HepG2 (cell line): Measurements from ENCODE around the gene KMT2A. TPM values are rescaled to one million over a fixed set of nuclear protein-coding genes. Genes with fewer than 3 reads are reported as not detected.

ENCODE experiments used
- ATAC-seq: fragments of 200-7000 bp; cut with Tn5 transposase; 3 replicates; pipeline ENCODE4 v1.9.1; 2020; ENCODE audit warnings: mild to moderate bottlenecking, moderate library complexity
- BruUV-seq: library from RNA; stranded (reverse); fragments of 400-500 nt; replicated peaks from 2 replicates; lab custom pipeline; 2021; lab: Mats Ljungman, UMichigan
- CTCF ChIA-PET: fragments of 300-600 bp; formaldehyde crosslinking; extraction: SDS; loops from one replicate; lab custom pipeline; 2021; ENCODE audit warnings: low total read pairs, inconsistent platforms, low intra/inter-chr PET ratio; lab: Yijun Ruan, JAX
- POLR2A ChIA-PET: fragments of 350-600 bp; sonication (Branson Sonifier 250); formaldehyde crosslinking; loops from one replicate; lab custom pipeline; 2020; ENCODE audit warnings: antibody characterized with exemption, inconsistent platforms; lab: Yijun Ruan, JAX
- DNase-seq: peaks from one replicate; pipeline ENCODE4 v3.0.0-alpha.2; 2015; ENCODE audit warnings: low spot score
- FAIRE-seq: peaks from 3 replicates; lab custom pipeline; 2011; peaks lifted over from hg19 to GRCh38; lab: Jason Lieb, UNC
- H2AFZ ChIP-seq: one replicate; pipeline ENCODE4 v1.6.1; 2011; ENCODE audit warnings: low read length, inconsistent platforms
- H3K27ac ChIP-seq: fragments of 300-600 bp; 3 replicates; pipeline ENCODE4 v1.8.0; 2011; ENCODE audit warnings: mixed run types, mild to moderate bottlenecking, mixed read lengths, low read length, inconsistent platforms; ENCODE audit not compliant: insufficient read depth; ENCODE audit errors: extremely low read length
- H3K27me3 ChIP-seq, 2 experiments: fragments of 200-600 bp in 1 of 2; 2 replicates in 1 of 2; 3 replicates in 1 of 2; pipeline versions ENCODE4 v1.6.0 to v1.8.0; 2011; ENCODE audit warnings: low read length in 2 of 2, mild to moderate bottlenecking in 2 of 2, moderate library complexity in 2 of 2, inconsistent platforms in 1 of 2; ENCODE audit not compliant: insufficient read depth in 2 of 2, control insufficient read depth in 1 of 2
- H3K36me3 ChIP-seq, 2 experiments: fragments of 200-600 bp in 1 of 2; replicated peaks in 1 of 2; 2 replicates in 1 of 2; 3 replicates in 1 of 2; pipeline versions ENCODE4 v1.5.1 to v1.8.0; 2011; ENCODE audit warnings: low read length in 2 of 2, inconsistent platforms in 1 of 2; ENCODE audit not compliant: insufficient read depth in 2 of 2, control insufficient read depth in 1 of 2
- H3K4me1 ChIP-seq: 2 replicates; pipeline ENCODE4 v1.5.1; 2012; ENCODE audit warnings: low read length, inconsistent platforms; ENCODE audit not compliant: insufficient read depth
- H3K4me2 ChIP-seq: 2 replicates; pipeline ENCODE4 v1.6.0; 2011; ENCODE audit warnings: low read depth, low read length, inconsistent platforms
- H3K4me3 ChIP-seq, 3 experiments: fragments of 200-600 bp in 1 of 3; sonication (generic), shearing (Covaris generic) in 1 of 3; replicated peaks in 1 of 3; 2 replicates each; pipeline ENCODE4 v1.5.1; 2011 to 2016; ENCODE audit warnings: low read length in 3 of 3, inconsistent platforms in 2 of 3, low read depth in 2 of 3, mild to moderate bottlenecking in 2 of 3, control low read depth in 1 of 3, mixed read lengths in 1 of 3; ENCODE audit not compliant: insufficient read depth in 1 of 3
- H3K79me2 ChIP-seq: one replicate; pipeline ENCODE4 v1.6.1; 2011; ENCODE audit warnings: low read length, inconsistent platforms; ENCODE audit not compliant: insufficient read depth
- H3K9ac ChIP-seq: 2 replicates; pipeline ENCODE4 v1.6.0; 2011; ENCODE audit warnings: mild to moderate bottlenecking, low read depth, low read length, inconsistent platforms; ENCODE audit not compliant: insufficient read depth
- H3K9me3 ChIP-seq: 2 replicates; pipeline ENCODE4 v1.5.1; 2012; ENCODE audit warnings: mild to moderate bottlenecking, low read length
- H4K20me1 ChIP-seq: 2 replicates; pipeline ENCODE4 v1.6.0; 2011; ENCODE audit warnings: inconsistent platforms, mild to moderate bottlenecking, low read length, moderate library complexity; ENCODE audit not compliant: insufficient read depth
- CENPX ChIP-seq: sonication (generic); formaldehyde crosslinking; IDR thresholded peaks from 2 replicates; pipeline ENCODE4 v1.9.0; 2021; ENCODE audit warnings: mild to moderate bottlenecking, missing genetic modification reagents, moderate library complexity
- HOXD1 ChIP-seq: sonication (generic); formaldehyde crosslinking; IDR thresholded peaks from 2 replicates; pipeline ENCODE4 v1.5.0; 2020; ENCODE audit warnings: missing genetic modification reagents
- KMT2B ChIP-seq: IDR thresholded peaks from 2 replicates; pipeline ENCODE4 v1.6.1; 2016; ENCODE audit warnings: missing genetic modification reagents, missing compliant biosample characterization
- MXD4 ChIP-seq: IDR thresholded peaks from 2 replicates; pipeline ENCODE4 v1.6.1; 2016; ENCODE audit warnings: mild to moderate bottlenecking, missing biosample characterization, missing genetic modification reagents
- NFKBIZ ChIP-seq: IDR thresholded peaks from 2 replicates; pipeline ENCODE4 v1.6.1; 2018; ENCODE audit warnings: missing genetic modification reagents, missing compliant biosample characterization
- SIX4 ChIP-seq: sonication (generic); formaldehyde crosslinking; IDR thresholded peaks from 2 replicates; pipeline ENCODE4 v1.4.0; 2020; ENCODE audit warnings: missing genetic modification reagents
- SMAD3 ChIP-seq: sonication (generic); formaldehyde crosslinking; IDR thresholded peaks from 2 replicates; pipeline ENCODE4 v1.4.0; 2020; ENCODE audit warnings: missing genetic modification reagents
- TAF15 ChIP-seq: fragments of 200-400 bp; formaldehyde crosslinking; IDR thresholded peaks from one replicate; pipeline ENCODE4 v1.6.1; 2018; ENCODE audit warnings: mild to moderate bottlenecking, low read depth, low read length; ENCODE audit not compliant: poor library complexity, severe bottlenecking
- ZBTB39 ChIP-seq: sonication (generic); formaldehyde crosslinking; IDR thresholded peaks from 2 replicates; pipeline ENCODE4 v1.5.0; 2020; ENCODE audit warnings: missing genetic modification reagents
- ZFP90 ChIP-seq: sonication (generic); formaldehyde crosslinking; IDR thresholded peaks from 2 replicates; pipeline ENCODE4 v1.8.0; 2022; ENCODE audit warnings: missing genetic modification reagents, mild to moderate bottlenecking, inconsistent platforms, borderline replicate concordance
- ZNF124 ChIP-seq: sonication (generic); formaldehyde crosslinking; IDR thresholded peaks from 2 replicates; pipeline ENCODE4 v1.4.0; 2020; ENCODE audit warnings: missing genetic modification reagents
- ZNF563 ChIP-seq: sonication (generic); formaldehyde crosslinking; IDR thresholded peaks from 2 replicates; pipeline ENCODE4 v1.8.0; 2022; ENCODE audit warnings: mild to moderate bottlenecking, moderate library complexity, missing genetic modification reagents
- ZNF816 ChIP-seq: sonication (generic); formaldehyde crosslinking; IDR thresholded peaks from 2 replicates; pipeline ENCODE4 v1.8.0; 2022; ENCODE audit warnings: missing genetic modification reagents, mild to moderate bottlenecking, borderline replicate concordance
- ZNF850 ChIP-seq: sonication (generic); formaldehyde crosslinking; conservative IDR thresholded peaks from 2 replicates; pipeline ENCODE4 v1.9.0; 2021; ENCODE audit warnings: mild to moderate bottlenecking, missing genetic modification reagents
- ZSCAN12 ChIP-seq: sonication (generic); formaldehyde crosslinking; IDR thresholded peaks from 2 replicates; pipeline ENCODE4 v1.9.0; 2021; ENCODE audit warnings: mild to moderate bottlenecking, missing genetic modification reagents
- WGBS: methylation state at CpG from one replicate; pipeline ENCODE4 v1.1.6; 2017; ENCODE audit warnings: low lambda C conversion rate; 5-methylcytosine and 5-hydroxymethylcytosine counted together
- in situ Hi-C: cut with HindIII; loops from 2 replicates; pipeline ENCODE4 v1.10.0; 2017; ENCODE audit warnings: low pct_unique_long_range_greater_than_20kb; ENCODE audit not compliant: extremely low pct_ligation_motif_present
- intact Hi-C: fragments of 100-400 bp; cut with micrococcal nuclease; formaldehyde crosslinking; loops from one replicate; pipeline ENCODE4 v1.10.0; 2022; ENCODE audit not compliant: unreplicated experiment
- polyA plus RNA-seq, 8 experiments: library from polyadenylated mRNA; depleted of rRNA in 3 of 8; stranded (reverse) in 7 of 8; unstranded in 1 of 8; fragments of >200 nt; fragmentation: Illumina TruSeq in 4 of 8; extraction: Trizol in 4 of 8; gene quantifications; 2 replicates each; pipeline versions ENCODE4 v1.2.1 to v1.2.3, GENCODE V29; 2011 to 2016; ENCODE audit warnings: low read depth in 4 of 8, missing spikeins in 1 of 8, mixed read lengths in 1 of 8; ENCODE audit not compliant: insufficient read depth in 1 of 8
- total RNA-seq, 5 experiments: library from RNA; depleted of rRNA; stranded (reverse); fragments of >200 nt; fragmentation: Illumina TruSeq; extraction: Trizol; gene quantifications; 2 replicates each; pipeline ENCODE4 v1.2.3, GENCODE V29; 2016; ENCODE audit warnings: low read depth in 1 of 5
- TF ChIP-seq, protein P1 (sequence below): IDR thresholded peaks from 2 replicates; pipeline ENCODE4 v1.6.1; 2016; ENCODE audit warnings: missing biosample characterization, missing genetic modification reagents, low read depth
- TF ChIP-seq, protein P2 (sequence below): sonication (generic); formaldehyde crosslinking; IDR thresholded peaks from 2 replicates; pipeline ENCODE4 v1.4.0; 2020; ENCODE audit warnings: missing genetic modification reagents; ENCODE audit errors: not compliant biosample characterization
- TF ChIP-seq, protein P3 (sequence below): sonication (generic); formaldehyde crosslinking; IDR thresholded peaks from 2 replicates; pipeline ENCODE4 v1.4.0; 2020; ENCODE audit warnings: missing genetic modification reagents

KMT2A gene
- total and polyA plus RNA-seq, 2 of the 13 experiments (the other 11 are each of a cell fraction or from before 2014, with no cell fraction given) = 12.4 to 20.0 TPM

GRCh38 chr11:118401151-118401879 lies 35.0 kb upstream of the KMT2A start, which contains the start of gene ATP5MG:
TSS of gene ATP5MG (plus strand) at chr11:118401606. CDS start at chr11:118401666, 60 bp downstream.
- DNase-seq = peak; percentile 82
- ChIA-PET POLR2A (interaction anchor here (1.2 to 1.9 kb wide), 3 partner anchors 34 to 220 kb away, joined by 3 to 20 read pairs (median 4); partner anchors contain the start of gene KMT2A), CTCF (no interaction called here)
- H3K9ac ChIP-seq = peak within 1 kb of the TSS; percentile 91
- 0% methylated on average over 37 of the region's 51 CpGs for WGBS
- ATAC-seq = peak; percentile 83
- peaks cover 0 to 16% of the 10 kb centered on the region in 2 experiments; a peak in 3 of 5 replicates for H3K36me3 ChIP-seq
- H3K4me3 ChIP-seq = peak within 1 kb of the TSS; percentile 91 to 97 (median 95)
- no peaks in the 10 kb centered on the region for H3K9me3 ChIP-seq
- H3K4me2 ChIP-seq = peak within 1 kb of the TSS; percentile 85
- H2AFZ ChIP-seq = peak within 1 kb of the TSS; percentile 96
- peaks cover 45% of the 10 kb centered on the region for H3K79me2 ChIP-seq
- no TSS peak for BruUV-seq
- peak within 1 kb of the TSS; percentile 90 for H3K27ac ChIP-seq
- peak; percentile 87 for FAIRE-seq
- no peaks in the 10 kb centered on the region; a peak in 1 of 5 replicates for H3K27me3 ChIP-seq
- in situ Hi-C loops = no loop called here
- H4K20me1 ChIP-seq = peaks cover 16% of the 10 kb centered on the region
- intact Hi-C loops = loop anchor here (2.0 kb wide), 2 partner anchors 33 to 87 kb away; no protein-coding TSS in a partner anchor
- peaks cover 40% of the 10 kb centered on the region for H3K4me1 ChIP-seq
- TF ChIP-seq ZNF124 (no peak; the same call in 1 of the 2 replicates), ZBTB39 (CRISPR knock-in tag) (no peak), ZNF816 (CRISPR knock-in tag) (peak; percentile 75; the same call in 1 of the 2 replicates), KMT2B (CRISPR knock-in tag) (peak; percentile 87), SMAD3 (CRISPR knock-in tag) (peak; percentile 38; the same call in 1 of the 2 replicates), HOXD1 (CRISPR knock-in tag) (no peak), ZFP90 (CRISPR knock-in tag) (no peak), ZNF850 (CRISPR knock-in tag) (0 out of 2 replicates have a peak, but pooled peaks have one; percentile 35), ZNF563 (CRISPR knock-in tag) (no peak), CENPX (CRISPR knock-in tag) (no peak), NFKBIZ (no peak), MXD4 (peak; percentile 63; the same call in 1 of the 2 replicates), TAF15 (no peak), SIX4 (CRISPR knock-in tag) (no peak), ZSCAN12 (no peak)
- TF ChIP-seq, protein P1, sequence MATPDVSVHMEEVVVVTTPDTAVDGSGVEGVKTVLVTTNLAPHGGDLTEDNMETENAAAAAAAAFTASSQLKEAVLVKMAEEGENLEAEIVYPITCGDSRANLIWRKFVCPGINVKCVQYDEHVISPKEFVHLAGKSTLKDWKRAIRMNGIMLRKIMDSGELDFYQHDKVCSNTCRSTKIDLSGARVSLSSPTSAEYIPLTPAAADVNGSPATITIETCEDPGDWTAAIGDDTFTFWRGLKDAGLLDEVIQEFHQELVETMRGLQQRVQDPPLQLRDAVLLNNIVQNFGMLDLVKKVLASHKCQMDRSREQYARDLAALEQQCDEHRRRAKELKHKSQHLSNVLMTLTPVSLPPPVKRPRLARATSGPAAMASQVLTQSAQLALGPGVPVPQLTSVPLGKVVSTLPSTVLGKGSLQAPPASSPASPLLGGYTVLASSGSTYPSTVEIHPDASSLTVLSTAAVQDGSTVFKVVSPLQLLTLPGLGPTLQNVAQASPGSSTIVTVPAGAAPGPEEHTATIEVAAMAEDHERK (CRISPR knock-in tag) = no peak
- TF ChIP-seq, protein P2, sequence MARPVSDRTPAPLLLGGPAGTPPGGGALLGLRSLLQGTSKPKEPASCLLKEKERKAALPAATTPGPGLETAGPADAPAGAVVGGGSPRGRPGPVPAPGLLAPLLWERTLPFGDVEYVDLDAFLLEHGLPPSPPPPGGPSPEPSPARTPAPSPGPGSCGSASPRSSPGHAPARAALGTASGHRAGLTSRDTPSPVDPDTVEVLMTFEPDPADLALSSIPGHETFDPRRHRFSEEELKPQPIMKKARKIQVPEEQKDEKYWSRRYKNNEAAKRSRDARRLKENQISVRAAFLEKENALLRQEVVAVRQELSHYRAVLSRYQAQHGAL = no peak
- TF ChIP-seq, protein P3, sequence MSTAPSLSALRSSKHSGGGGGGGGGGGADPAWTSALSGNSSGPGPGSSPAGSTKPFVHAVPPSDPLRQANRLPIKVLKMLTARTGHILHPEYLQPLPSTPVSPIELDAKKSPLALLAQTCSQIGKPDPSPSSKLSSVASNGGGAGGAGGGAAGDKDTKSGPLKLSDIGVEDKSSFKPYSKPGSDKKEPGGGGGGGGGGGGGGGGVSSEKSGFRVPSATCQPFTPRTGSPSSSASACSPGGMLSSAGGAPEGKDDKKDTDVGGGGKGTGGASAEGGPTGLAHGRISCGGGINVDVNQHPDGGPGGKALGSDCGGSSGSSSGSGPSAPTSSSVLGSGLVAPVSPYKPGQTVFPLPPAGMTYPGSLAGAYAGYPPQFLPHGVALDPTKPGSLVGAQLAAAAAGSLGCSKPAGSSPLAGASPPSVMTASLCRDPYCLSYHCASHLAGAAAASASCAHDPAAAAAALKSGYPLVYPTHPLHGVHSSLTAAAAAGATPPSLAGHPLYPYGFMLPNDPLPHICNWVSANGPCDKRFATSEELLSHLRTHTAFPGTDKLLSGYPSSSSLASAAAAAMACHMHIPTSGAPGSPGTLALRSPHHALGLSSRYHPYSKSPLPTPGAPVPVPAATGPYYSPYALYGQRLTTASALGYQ (CRISPR knock-in tag) = no peak
